Measurements from ENCODE around the gene NTM. TPM values are rescaled to one million over a fixed set of nuclear protein-coding genes. Genes with fewer than 3 reads are reported as not detected.

The NTM gene
- total and polyA plus RNA-seq, 12 donors = 0.26 to 11.5 (median 4.0) TPM

GRCh38 chr11:131454989-131455388 lies 84.6 kb downstream of the NTM start:
- DNase-seq = no peak
- 81 to 89% (median 87%) methylated on average over 3 to 9 of the region's 9 CpGs for WGBS, 4 donors
- H3K4me1 ChIP-seq (replicated peaks in 1 of 2) = no peaks in the 10 kb centered on the region
- intact Hi-C loops (cut with DNase I) = no loop called here
- no peaks in the 10 kb centered on the region for H3K36me3 ChIP-seq (replicated peaks in 1 of 2)
- TF ChIP-seq CTCF (IDR thresholded peaks at IDR 0.05) (no peak), POLR2A (IDR thresholded peaks at IDR 0.05) (no peak)
- H3K9me3 ChIP-seq (replicated peaks in 1 of 3) = no peaks in the 10 kb centered on the region
- no peaks in the 10 kb centered on the region for H3K27me3 ChIP-seq
- no peak overlapping the region for H3K4me3 ChIP-seq
- no peak overlapping the region for H3K27ac ChIP-seq

GRCh38 chr11:131455843-131456704 lies 85.7 kb downstream of the NTM start:
- Histone ChIP-seq H3K4me1 (replicated peaks in 1 of 2) (no peaks in the 10 kb centered on the region), H3K4me3 (no peak overlapping the region), H3K27me3 (no peaks in the 10 kb centered on the region), H3K27ac (no peak overlapping the region), H3K36me3 (replicated peaks in 1 of 2) (no peaks in the 10 kb centered on the region), H3K9me3 (replicated peaks in 1 of 3) (no peaks in the 10 kb centered on the region)
- WGBS, 4 donors = 64 to 72% (median 68%) methylated on average over 9 of the region's 9 CpGs
- intact Hi-C loops (cut with DNase I) = no loop called here
- no peak for TF ChIP-seq POLR2A (IDR thresholded peaks at IDR 0.05)
- TF ChIP-seq CTCF (IDR thresholded peaks at IDR 0.05) = no peak
- no peak for DNase-seq

GRCh38 chr11:131457163-131457562 lies 86.7 kb downstream of the NTM start:
- no peak overlapping the region for H3K4me3 ChIP-seq
- intact Hi-C loops (cut with DNase I) = no loop called here
- H3K4me1 ChIP-seq (replicated peaks in 1 of 2) = no peaks in the 10 kb centered on the region
- no peaks in the 10 kb centered on the region for H3K27me3 ChIP-seq
- 59 to 77% (median 69%) methylated on average over 3 of the region's 3 CpGs for WGBS, 4 donors
- H3K9me3 ChIP-seq (replicated peaks in 1 of 3) = no peaks in the 10 kb centered on the region
- H3K36me3 ChIP-seq (replicated peaks in 1 of 2) = no peaks in the 10 kb centered on the region
- H3K27ac ChIP-seq = no peak overlapping the region
- no peak for DNase-seq
- TF ChIP-seq CTCF (IDR thresholded peaks at IDR 0.05) = no peak
- no peak for TF ChIP-seq POLR2A (IDR thresholded peaks at IDR 0.05)

GRCh38 chr11:131458421-131458820 lies 88.0 kb downstream of the NTM start:
- intact Hi-C loops (cut with DNase I) = no loop called here
- no peaks in the 10 kb centered on the region for H3K27me3 ChIP-seq
- 58 to 74% (median 60%) methylated on average over 3 of the region's 3 CpGs for WGBS, 4 donors
- H3K27ac ChIP-seq = no peak overlapping the region
- no peak for DNase-seq
- no peaks in the 10 kb centered on the region for H3K36me3 ChIP-seq (replicated peaks in 1 of 2)
- no peaks in the 10 kb centered on the region for H3K4me1 ChIP-seq (replicated peaks in 1 of 2)
- H3K4me3 ChIP-seq = no peak overlapping the region
- no peaks in the 10 kb centered on the region for H3K9me3 ChIP-seq (replicated peaks in 1 of 3)
- TF ChIP-seq POLR2A (IDR thresholded peaks at IDR 0.05) = no peak
- TF ChIP-seq CTCF (IDR thresholded peaks at IDR 0.05) = no peak

Data from adrenal gland (tissue), 12 donors.